K562 (cell line): ENCODE results near the gene SDE2. TPM values are rescaled to one million over a fixed set of nuclear protein-coding genes. Genes with fewer than 3 reads are reported as not detected.
A peak's percentile ranks its signal among the peaks of the same experiment; 100 is the strongest.

ENCODE experiments used
- BCL6 ChIP-seq: fragments of 250-450 bp; sonication (Bioruptor Pico); IDR thresholded peaks from 2 replicates; pipeline ENCODE4 v1.4.0; 2020
- CBFA2T2 ChIP-seq: fragments of 450-650 bp; conservative IDR thresholded peaks from 2 replicates; pipeline ENCODE4 v1.6.1; 2017; ENCODE audit warnings: mild to moderate bottlenecking
- CBX1 ChIP-seq: sonication (generic); IDR thresholded peaks from 2 replicates; pipeline ENCODE4 v1.6.1; 2016; ENCODE audit warnings: antibody characterized with exemption, low read depth, mild to moderate bottlenecking
- CBX2 ChIP-seq: fragments of 200-600 bp; sonication (generic); IDR thresholded peaks from one replicate; pipeline ENCODE4 v1.6.1; 2012; ENCODE audit warnings: mild to moderate bottlenecking, low read length, inconsistent platforms; ENCODE audit not compliant: insufficient read depth, poor library complexity, severe bottlenecking
- CREM ChIP-seq: IDR thresholded peaks from 2 replicates; pipeline ENCODE4 v1.6.1; 2014; ENCODE audit warnings: antibody characterized with exemption, low read depth
- ELK1 ChIP-seq: sonication (generic); formaldehyde crosslinking; IDR thresholded peaks from 2 replicates; pipeline ENCODE4 v1.8.1; 2022; ENCODE audit warnings: missing genetic modification reagents
- FOXP4 ChIP-seq: sonication (generic); formaldehyde crosslinking; IDR thresholded peaks from 2 replicates; pipeline ENCODE4 v1.8.0; 2022; ENCODE audit warnings: mild to moderate bottlenecking, missing genetic modification reagents, borderline replicate concordance
- HEY1 ChIP-seq: fragments of 250-450 bp; sonication (Bioruptor Pico); IDR thresholded peaks from 2 replicates; pipeline ENCODE4 v1.5.0; 2020; ENCODE audit warnings: mild to moderate bottlenecking, moderate library complexity, borderline replicate concordance
- JUNB ChIP-seq: fragments of 450-650 bp; formaldehyde crosslinking; conservative IDR thresholded peaks from 2 replicates; pipeline ENCODE4 v1.4.0; 2020; ENCODE audit warnings: mild to moderate bottlenecking
- MBD1 ChIP-seq: fragments of 250-450 bp; sonication (Bioruptor Pico); IDR thresholded peaks from 2 replicates; pipeline ENCODE4 v1.8.0; 2022; ENCODE audit warnings: inconsistent platforms
- MITF ChIP-seq: IDR thresholded peaks from 2 replicates; pipeline ENCODE4 v1.6.1; 2014; ENCODE audit warnings: antibody characterized with exemption
- PPARD ChIP-seq: fragments of 250-450 bp; sonication (Bioruptor Pico); IDR thresholded peaks from 2 replicates; pipeline ENCODE4 v1.8.0; 2022; ENCODE audit warnings: inconsistent platforms, mild to moderate bottlenecking, moderate library complexity
- RAD51 ChIP-seq: fragments of 450-650 bp; IDR thresholded peaks from 2 replicates; pipeline ENCODE4 v1.7.1; 2016; ENCODE audit warnings: low read depth, mild to moderate bottlenecking, borderline replicate concordance
- SP2 ChIP-seq: IDR thresholded peaks from 2 replicates; pipeline ENCODE4 v1.6.1; 2011; ENCODE audit warnings: mild to moderate bottlenecking, low read depth, low read length, moderate library complexity; ENCODE audit not compliant: poor library complexity, severe bottlenecking; ENCODE audit errors: extremely low read depth
- TFE3 ChIP-seq: fragments of 450-650 bp; formaldehyde crosslinking; IDR thresholded peaks from 2 replicates; pipeline ENCODE4 v1.4.0; 2020; ENCODE audit warnings: mild to moderate bottlenecking, mixed read lengths
- TOE1 ChIP-seq, 2 experiments: fragments of 450-650 bp in 1 of 2; sonication (generic) in 1 of 2; formaldehyde crosslinking in 1 of 2; IDR thresholded peaks; 2 replicates each; pipeline versions ENCODE4 v1.7.1 to v1.8.0; 2016 to 2022; ENCODE audit warnings: borderline replicate concordance in 2 of 2, mild to moderate bottlenecking in 2 of 2, antibody characterized with exemption in 1 of 2, inconsistent platforms in 1 of 2, low read depth in 1 of 2, missing genetic modification reagents in 1 of 2, moderate library complexity in 1 of 2
- ZBTB8A ChIP-seq: fragments of 450-650 bp; IDR thresholded peaks from 2 replicates; pipeline ENCODE4 v1.6.1; 2018; ENCODE audit warnings: mild to moderate bottlenecking, moderate library complexity; ENCODE audit not compliant: partially characterized antibody
- ZKSCAN1 ChIP-seq: fragments of 150-350 bp; IDR thresholded peaks from 2 replicates; pipeline ENCODE4 v1.6.1; 2016; ENCODE audit warnings: low read depth, low read length
- ZNF24 ChIP-seq: fragments of 450-650 bp; IDR thresholded peaks from 2 replicates; pipeline ENCODE4 v1.6.1; 2016
- polyA plus RNA-seq, 8 experiments: library from polyadenylated mRNA; depleted of rRNA in 4 of 8; stranded (reverse) in 5 of 8; unstranded in 3 of 8; fragments of >200 nt; fragmentation: Nextera tagmentation in 2 of 8; fragmentation: Illumina TruSeq in 1 of 8; extraction: Ambion mirVana in 2 of 8; extraction: Trizol in 1 of 8; gene quantifications; 2 replicates each; pipeline versions ENCODE4 v1.2.1 to v1.2.3, GENCODE V29; 2011 to 2014; ENCODE audit warnings: inconsistent platforms in 1 of 8, missing spikeins in 1 of 8
- total RNA-seq, 7 experiments: library from RNA; depleted of rRNA in 6 of 7; stranded (reverse); fragments of >200 nt in 6 of 7; fragmentation: Illumina TruSeq in 2 of 7; extraction: Trizol in 2 of 7; gene quantifications; 2 replicates each; pipeline versions ENCODE4 v1.2.1 to v1.2.3, GENCODE V29; 2011 to 2021; ENCODE audit warnings: low replicate concordance in 1 of 7

The SDE2 gene
- total and polyA plus RNA-seq, 9 of the 15 experiments (the other 6 are each of a cell fraction or from before 2014, with no cell fraction given): 14.3 to 62.3 (median 46.0) TPM

GRCh38 chr1:225941187-225941941 is 57.8 kb downstream of the SDE2 start, which contains the start of gene LEFTY2 (continued):
- TF ChIP-seq TFE3 (peak; percentile 98), PPARD (CRISPR knock-in tag) (no peak), ZNF24 (no peak), TOE1 (IDR thresholded peaks at IDR 0.05; ENCODE audit: borderline replicate concordance) (peak; percentile 98), TOE1 (CRISPR knock-in tag; IDR thresholded peaks at IDR 0.05; ENCODE audit: borderline replicate concordance, low read depth) (no peak), ZKSCAN1 (no peak), JUNB (CRISPR knock-in tag) (no peak), BCL6 (CRISPR knock-in tag) (no peak), RAD51 (peak; percentile 98), SP2 (no peak), CREM (no peak), FOXP4 (CRISPR knock-in tag) (no peak), MBD1 (CRISPR knock-in tag) (no peak), HEY1 (CRISPR knock-in tag) (no peak), ELK1 (CRISPR knock-in tag) (no peak), CBX1 (no peak), MITF (peak; percentile 67; the same call in 1 of the 2 replicates), CBFA2T2 (peak; percentile 84), CBX2 (no peak), ZBTB8A (no peak)
